IMR-90 (cell line): Measurements from ENCODE around the gene IL13. TPM values are rescaled to one million over a fixed set of nuclear protein-coding genes. Genes with fewer than 3 reads are reported as not detected.

Experiments used
- ATAC-seq: fragments of 200-7000 bp; cut with Tn5 transposase; 2 replicates; pipeline ENCODE4 v1.9.1; 2020; ENCODE audit warnings: low read depth, mild to moderate bottlenecking, moderate library complexity
- BruUV-seq: library from RNA; stranded (reverse); fragments of 400-500 nt; replicated peaks from 2 replicates; lab custom pipeline; 2021; lab: Mats Ljungman, UMichigan
- CTCF ChIA-PET: fragments of 300-600 bp; formaldehyde crosslinking; extraction: SDS; loops from one replicate; lab custom pipeline; 2021; ENCODE audit warnings: antibody characterized with exemption; lab: Yijun Ruan, JAX
- POLR2A ChIA-PET: fragments of 300-600 bp; sonication (Branson Sonifier 250); formaldehyde crosslinking; loops from one replicate; lab custom pipeline; 2022; ENCODE audit warnings: antibody characterized with exemption; ENCODE audit not compliant: unreplicated experiment; lab: Charles Lee
- DNase-seq: peaks from one replicate; pipeline ENCODE4 v3.0.0; 2013
- H2AFZ ChIP-seq: replicated peaks from 2 replicates; pipeline ENCODE3; 2013; ENCODE audit warnings: low read length, mild to moderate bottlenecking; ENCODE audit not compliant: poor library complexity
- H2AK5ac ChIP-seq: 2 replicates; pipeline ENCODE4 v1.6.1; 2013; ENCODE audit warnings: low read depth, low read length, inconsistent platforms
- H2AK9ac ChIP-seq: replicated peaks from 2 replicates; pipeline ENCODE3; 2013; ENCODE audit warnings: mild to moderate bottlenecking, low read depth, low read length, moderate library complexity; ENCODE audit not compliant: poor library complexity
- H2BK120ac ChIP-seq: 2 replicates; pipeline ENCODE4 v1.6.1; 2013; ENCODE audit warnings: low read depth, low read length, inconsistent platforms
- H2BK15ac ChIP-seq: 3 replicates; pipeline ENCODE4 v1.6.1; 2013; ENCODE audit warnings: low read depth, low read length, inconsistent platforms
- H2BK20ac ChIP-seq: 2 replicates; pipeline ENCODE4 v1.6.1; 2013; ENCODE audit warnings: low read depth, mild to moderate bottlenecking, inconsistent platforms, low read length, moderate library complexity
- H2BK5ac ChIP-seq: 2 replicates; pipeline ENCODE4 v1.6.1; 2013; ENCODE audit warnings: mild to moderate bottlenecking, low read depth, low read length, inconsistent platforms; ENCODE audit not compliant: poor library complexity, severe bottlenecking
- H3K14ac ChIP-seq: replicated peaks from 2 replicates; pipeline ENCODE4 v1.6.1; 2013; ENCODE audit warnings: low read depth, low read length, inconsistent platforms
- H3K18ac ChIP-seq: 2 replicates; pipeline ENCODE4 v1.6.1; 2013; ENCODE audit warnings: low read depth, low read length, control low read depth
- H3K23ac ChIP-seq: 2 replicates; pipeline ENCODE4 v1.6.1; 2013; ENCODE audit warnings: low read depth, low read length, inconsistent platforms
- H3K27ac ChIP-seq: 2 replicates; pipeline ENCODE4 v1.5.1; 2013; ENCODE audit warnings: mild to moderate bottlenecking, control low read depth, low read length; ENCODE audit not compliant: insufficient read depth
- H3K27me3 ChIP-seq: 2 replicates; pipeline ENCODE4 v1.6.1; 2013; ENCODE audit warnings: low read length; ENCODE audit not compliant: control insufficient read depth, insufficient read depth
- H3K36me3 ChIP-seq: 2 replicates; pipeline ENCODE4 v1.6.1; 2013; ENCODE audit warnings: low read length, mixed read lengths; ENCODE audit not compliant: control insufficient read depth, insufficient read depth
- H3K4ac ChIP-seq: 2 replicates; pipeline ENCODE4 v1.6.1; 2013; ENCODE audit warnings: low read depth, low read length, inconsistent platforms
- H3K4me1 ChIP-seq: 2 replicates; pipeline ENCODE4 v1.6.1; 2013; ENCODE audit warnings: low read length, mixed read lengths; ENCODE audit not compliant: control insufficient read depth, insufficient read depth
- H3K4me2 ChIP-seq: 2 replicates; pipeline ENCODE4 v1.6.1; 2013; ENCODE audit warnings: low read depth, mild to moderate bottlenecking, control low read depth, low read length, moderate library complexity
- H3K4me3 ChIP-seq: 2 replicates; pipeline ENCODE4 v1.5.1; 2013; ENCODE audit warnings: low read depth, mild to moderate bottlenecking, control low read depth, low read length, moderate library complexity; ENCODE audit not compliant: insufficient read depth
- H3K56ac ChIP-seq: 2 replicates; pipeline ENCODE4 v1.6.1; 2013; ENCODE audit warnings: low read length, inconsistent platforms; ENCODE audit not compliant: insufficient read depth; ENCODE audit errors: extremely low read depth
- H3K79me1 ChIP-seq, 2 experiments: 2 replicates each; pipeline ENCODE4 v1.6.1; 2013; ENCODE audit warnings: low read length in 2 of 2, inconsistent platforms in 1 of 2, low read depth in 1 of 2
- H3K9ac ChIP-seq: 2 replicates; pipeline ENCODE4 v1.6.1; 2013; ENCODE audit warnings: low read depth, low read length, control low read depth
- H3K9me1 ChIP-seq: 2 replicates; pipeline ENCODE4 v1.6.1; 2013; ENCODE audit warnings: low read length, inconsistent platforms; ENCODE audit not compliant: insufficient read depth
- H3K9me3 ChIP-seq: 2 replicates; pipeline ENCODE4 v1.6.1; 2013; ENCODE audit warnings: low read length; ENCODE audit not compliant: control insufficient read depth, insufficient read depth
- H4K20me1 ChIP-seq: 2 replicates; pipeline ENCODE4 v1.6.1; 2013; ENCODE audit warnings: low read length, inconsistent platforms; ENCODE audit not compliant: insufficient read depth
- H4K5ac ChIP-seq: 2 replicates; pipeline ENCODE4 v1.6.1; 2013; ENCODE audit warnings: mild to moderate bottlenecking, low read depth, low read length, control low read depth
- H4K8ac ChIP-seq, 2 experiments: 2 replicates each; pipeline ENCODE4 v1.6.1; 2013; ENCODE audit warnings: low read depth in 2 of 2, low read length in 2 of 2, control low read depth in 1 of 2, inconsistent platforms in 1 of 2
- H4K91ac ChIP-seq: 2 replicates; pipeline ENCODE4 v1.6.1; 2013; ENCODE audit warnings: low read depth, low read length, inconsistent platforms; ENCODE audit not compliant: insufficient read depth
- BHLHE40 ChIP-seq: fragments of 150-350 bp; IDR thresholded peaks from 2 replicates; pipeline ENCODE4 v1.6.1; 2016; ENCODE audit warnings: mild to moderate bottlenecking, low read depth, low read length
- CEBPB ChIP-seq: IDR thresholded peaks from 2 replicates; pipeline ENCODE4 v1.6.1; 2012; ENCODE audit warnings: low read depth, low read length, improper control_type of control experiment
- CHD1 ChIP-seq: IDR thresholded peaks from 2 replicates; pipeline ENCODE4 v1.6.1; 2012; ENCODE audit warnings: low read depth, low read length, improper control_type of control experiment
- FOS ChIP-seq: fragments of 150-350 bp; IDR thresholded peaks from 2 replicates; pipeline ENCODE4 v1.6.1; 2016; ENCODE audit warnings: low read depth, low read length
- MAFK ChIP-seq: IDR thresholded peaks from 2 replicates; pipeline ENCODE4 v1.6.1; 2012; ENCODE audit warnings: low read depth, low read length, improper control_type of control experiment
- MAZ ChIP-seq: IDR thresholded peaks from 2 replicates; pipeline ENCODE4 v1.6.1; 2012; ENCODE audit warnings: low read depth, mild to moderate bottlenecking, low read length, improper control_type of control experiment, moderate library complexity, borderline replicate concordance
- MXI1 ChIP-seq: IDR thresholded peaks from 2 replicates; pipeline ENCODE4 v1.6.1; 2012; ENCODE audit warnings: low read depth, mild to moderate bottlenecking, low read length, moderate library complexity, borderline replicate concordance
- NFE2L2 ChIP-seq: fragments of 150-350 bp; IDR thresholded peaks from 2 replicates; pipeline ENCODE4 v1.6.1; 2016; ENCODE audit warnings: low read depth, mild to moderate bottlenecking, low read length
- POLR2A ChIP-seq: IDR thresholded peaks from 2 replicates; pipeline ENCODE4 v1.6.1; 2012; ENCODE audit warnings: mild to moderate bottlenecking, low read depth, low read length
- RAD21 ChIP-seq: IDR thresholded peaks from 2 replicates; pipeline ENCODE4 v1.6.1; 2012; ENCODE audit warnings: low read length, improper control_type of control experiment
- RCOR1 ChIP-seq: IDR thresholded peaks from 2 replicates; pipeline ENCODE4 v1.6.1; 2012; ENCODE audit warnings: mild to moderate bottlenecking, low read length, improper control_type of control experiment; ENCODE audit not compliant: insufficient replicate concordance
- SMC3 ChIP-seq: fragments of 150-350 bp; IDR thresholded peaks from 2 replicates; pipeline ENCODE4 v1.6.1; 2016; ENCODE audit warnings: low read depth, mild to moderate bottlenecking, antibody characterized with exemption, low read length, moderate library complexity
- WGBS, 2 experiments: methylation state at CpG; one replicate each; pipeline versions ENCODE4 v1.1.5 to v1.1.7; 2013; ENCODE audit warnings: missing lambda C conversion rate in 2 of 2; ENCODE audit not compliant: insufficient read length in 1 of 2; ENCODE audit errors: extremely low coverage in 2 of 2; 5-methylcytosine and 5-hydroxymethylcytosine counted together
- dilution Hi-C: fragments of 300-500 bp; cut with HindIII; formaldehyde crosslinking; loops from one replicate; pipeline ENCODE4 v1.14.3; 2018; ENCODE audit warnings: low sequenced_read_pairs; ENCODE audit not compliant: unreplicated experiment
- in situ Hi-C: fragments of 300-500 bp; cut with MboI; formaldehyde crosslinking; loops from 3 replicates; pipeline ENCODE4 v1.14.3; 2019; ENCODE audit warnings: low sequenced_read_pairs, inconsistent platforms, mixed read lengths
- intact Hi-C: fragments of 100-400 bp; cut with micrococcal nuclease; formaldehyde crosslinking; loops from 2 replicates; pipeline ENCODE4 v1.10.0; 2022
- polyA plus RNA-seq, 3 experiments: library from polyadenylated mRNA; depleted of rRNA; stranded (reverse); fragments of >200 nt; gene quantifications; 2 replicates each; pipeline ENCODE4 v1.2.3, GENCODE V29; 2012; ENCODE audit warnings: low replicate concordance in 1 of 3
- total RNA-seq: library from RNA; depleted of rRNA; stranded (reverse); fragments of >200 nt; gene quantifications from 2 replicates; pipeline ENCODE4 v1.2.3, GENCODE V29; 2012
- TF ChIP-seq, protein P1 (sequence below): conservative IDR thresholded peaks from 2 replicates; pipeline ENCODE4 v1.5.1; 2012; ENCODE audit warnings: mild to moderate bottlenecking, low read depth, low read length, improper control_type of control experiment
- TF ChIP-seq, protein P2 (sequence below): fragments of 150-350 bp; IDR thresholded peaks from 2 replicates; pipeline ENCODE4 v1.6.1; 2016; ENCODE audit warnings: low read depth, mild to moderate bottlenecking, low read length, moderate library complexity, borderline replicate concordance

Gene IL13
- total and polyA plus RNA-seq, 2 of the 4 experiments (the other 2 are of a cell fraction): not detected

GRCh38 chr5:132679166-132679565 lies 21.2 kb downstream of the IL13 start:
- H3K4ac ChIP-seq: no peak overlapping the region
- H3K4me1 ChIP-seq: peaks cover 15% of the 10 kb centered on the region
- no peak overlapping the region for H3K4me2 ChIP-seq
- no peaks in the 10 kb centered on the region for H3K27me3 ChIP-seq
- no peak overlapping the region for H3K27ac ChIP-seq
- ATAC-seq: no peak
- H2AK5ac ChIP-seq: no peak overlapping the region
- H4K5ac ChIP-seq: no peak overlapping the region
- H3K14ac ChIP-seq: no peak overlapping the region
- no peak overlapping the region for H2BK15ac ChIP-seq
- no peak overlapping the region for H4K8ac ChIP-seq
- no peak overlapping the region for H2AK9ac ChIP-seq
- no peak overlapping the region for H4K91ac ChIP-seq
- no peaks in the 10 kb centered on the region for H4K20me1 ChIP-seq
- H3K9ac ChIP-seq: no peak overlapping the region
- H3K9me1 ChIP-seq: peaks cover 21% of the 10 kb centered on the region
- no peak for DNase-seq
- H3K4me3 ChIP-seq: no peak overlapping the region
- ChIA-PET POLR2A (no interaction called here), CTCF (no interaction called here)
- H3K79me1 ChIP-seq: no peaks in the 10 kb centered on the region
- no peak overlapping the region for H2BK20ac ChIP-seq
- no peak overlapping the region for H2BK120ac ChIP-seq
- no peak overlapping the region for H3K56ac ChIP-seq
- WGBS, 2 experiments: 100% methylated on average over 1 of the region's 7 CpGs; no CpG with 5 or more reads in 1 of the 2 experiments
- no peak overlapping the region for H2BK5ac ChIP-seq
- H3K36me3 ChIP-seq: no peaks in the 10 kb centered on the region
- no peaks in the 10 kb centered on the region for H3K9me3 ChIP-seq
- H3K23ac ChIP-seq: no peak overlapping the region
- dilution Hi-C loops (no loop called here), in situ Hi-C loops (no loop called here), intact Hi-C loops (no loop called here)
- H2AFZ ChIP-seq: no peak overlapping the region
- TF ChIP-seq CEBPB (no peak), MAZ (no peak), RCOR1 (no peak), FOS (no peak), MXI1 (no peak), BHLHE40 (no peak), NFE2L2 (no peak), RAD21 (no peak), MAFK (no peak), SMC3 (no peak), CHD1 (no peak), POLR2A (no peak)
- TF ChIP-seq, protein P1, sequence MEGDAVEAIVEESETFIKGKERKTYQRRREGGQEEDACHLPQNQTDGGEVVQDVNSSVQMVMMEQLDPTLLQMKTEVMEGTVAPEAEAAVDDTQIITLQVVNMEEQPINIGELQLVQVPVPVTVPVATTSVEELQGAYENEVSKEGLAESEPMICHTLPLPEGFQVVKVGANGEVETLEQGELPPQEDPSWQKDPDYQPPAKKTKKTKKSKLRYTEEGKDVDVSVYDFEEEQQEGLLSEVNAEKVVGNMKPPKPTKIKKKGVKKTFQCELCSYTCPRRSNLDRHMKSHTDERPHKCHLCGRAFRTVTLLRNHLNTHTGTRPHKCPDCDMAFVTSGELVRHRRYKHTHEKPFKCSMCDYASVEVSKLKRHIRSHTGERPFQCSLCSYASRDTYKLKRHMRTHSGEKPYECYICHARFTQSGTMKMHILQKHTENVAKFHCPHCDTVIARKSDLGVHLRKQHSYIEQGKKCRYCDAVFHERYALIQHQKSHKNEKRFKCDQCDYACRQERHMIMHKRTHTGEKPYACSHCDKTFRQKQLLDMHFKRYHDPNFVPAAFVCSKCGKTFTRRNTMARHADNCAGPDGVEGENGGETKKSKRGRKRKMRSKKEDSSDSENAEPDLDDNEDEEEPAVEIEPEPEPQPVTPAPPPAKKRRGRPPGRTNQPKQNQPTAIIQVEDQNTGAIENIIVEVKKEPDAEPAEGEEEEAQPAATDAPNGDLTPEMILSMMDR: no peak
- TF ChIP-seq, protein P2, sequence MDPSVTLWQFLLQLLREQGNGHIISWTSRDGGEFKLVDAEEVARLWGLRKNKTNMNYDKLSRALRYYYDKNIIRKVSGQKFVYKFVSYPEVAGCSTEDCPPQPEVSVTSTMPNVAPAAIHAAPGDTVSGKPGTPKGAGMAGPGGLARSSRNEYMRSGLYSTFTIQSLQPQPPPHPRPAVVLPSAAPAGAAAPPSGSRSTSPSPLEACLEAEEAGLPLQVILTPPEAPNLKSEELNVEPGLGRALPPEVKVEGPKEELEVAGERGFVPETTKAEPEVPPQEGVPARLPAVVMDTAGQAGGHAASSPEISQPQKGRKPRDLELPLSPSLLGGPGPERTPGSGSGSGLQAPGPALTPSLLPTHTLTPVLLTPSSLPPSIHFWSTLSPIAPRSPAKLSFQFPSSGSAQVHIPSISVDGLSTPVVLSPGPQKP: no peak
- no TSS peak for BruUV-seq
- H3K18ac ChIP-seq: no peak overlapping the region
